Thyroid gland (tissue), 4 donors: ENCODE results near the gene VPS8.

ENCODE experiments used
- POLR2A ChIP-seq, 2 donors: fragments of 450-650 bp; IDR thresholded peaks; one replicate each; pipeline ENCODE4 v1.6.1; 2017; ENCODE audit warnings: antibody characterized with exemption in 2 of 2, mild to moderate bottlenecking in 2 of 2, moderate library complexity in 1 of 2
- TF ChIP-seq, protein P1 (sequence below), 6 experiments: fragments of 200-600 bp in 3 of 6; fragments of 450-650 bp in 3 of 6; sonication (generic) in 3 of 6; IDR thresholded peaks; one replicate each; pipeline ENCODE4 v1.5.1; 2016 to 2019; ENCODE audit warnings: antibody characterized with exemption in 6 of 6, mild to moderate bottlenecking in 2 of 6, inconsistent platforms in 1 of 6, moderate library complexity in 1 of 6

DNA sequence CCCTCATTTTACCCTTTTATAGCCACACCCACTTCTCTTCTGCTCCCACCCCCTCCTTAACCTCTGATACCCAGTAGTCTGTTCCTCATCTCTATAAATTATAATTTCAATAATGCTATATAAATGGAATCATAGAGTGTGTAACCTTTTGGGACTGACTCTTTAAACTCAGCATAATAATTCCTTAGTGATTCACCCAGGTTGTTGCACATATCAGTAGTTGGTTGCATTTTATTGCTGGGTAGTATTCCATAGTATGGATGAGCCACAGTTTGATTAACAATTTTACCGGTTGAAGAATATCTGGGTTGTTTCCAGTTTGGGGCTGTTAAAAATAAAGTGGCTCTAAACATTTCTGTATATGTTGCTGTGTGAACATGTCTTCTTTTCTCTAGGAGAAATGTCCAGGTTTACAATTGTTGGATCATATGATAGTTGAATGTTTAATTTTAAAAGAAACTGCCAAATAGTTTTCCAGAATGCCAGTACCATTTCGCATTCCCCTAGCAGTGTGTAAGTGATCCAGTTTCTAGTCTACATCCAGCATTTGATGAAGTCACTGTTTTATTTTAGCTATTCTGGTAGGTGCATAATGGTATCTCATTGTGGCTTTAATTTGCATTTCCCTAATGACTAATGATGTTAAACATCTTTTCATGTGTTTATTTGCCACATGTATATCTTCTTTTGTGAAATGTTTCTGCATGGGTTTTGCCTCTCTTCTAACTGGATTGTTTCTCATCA is 68.5 kb downstream of the VPS8 start:
- TF ChIP-seq, protein P1, sequence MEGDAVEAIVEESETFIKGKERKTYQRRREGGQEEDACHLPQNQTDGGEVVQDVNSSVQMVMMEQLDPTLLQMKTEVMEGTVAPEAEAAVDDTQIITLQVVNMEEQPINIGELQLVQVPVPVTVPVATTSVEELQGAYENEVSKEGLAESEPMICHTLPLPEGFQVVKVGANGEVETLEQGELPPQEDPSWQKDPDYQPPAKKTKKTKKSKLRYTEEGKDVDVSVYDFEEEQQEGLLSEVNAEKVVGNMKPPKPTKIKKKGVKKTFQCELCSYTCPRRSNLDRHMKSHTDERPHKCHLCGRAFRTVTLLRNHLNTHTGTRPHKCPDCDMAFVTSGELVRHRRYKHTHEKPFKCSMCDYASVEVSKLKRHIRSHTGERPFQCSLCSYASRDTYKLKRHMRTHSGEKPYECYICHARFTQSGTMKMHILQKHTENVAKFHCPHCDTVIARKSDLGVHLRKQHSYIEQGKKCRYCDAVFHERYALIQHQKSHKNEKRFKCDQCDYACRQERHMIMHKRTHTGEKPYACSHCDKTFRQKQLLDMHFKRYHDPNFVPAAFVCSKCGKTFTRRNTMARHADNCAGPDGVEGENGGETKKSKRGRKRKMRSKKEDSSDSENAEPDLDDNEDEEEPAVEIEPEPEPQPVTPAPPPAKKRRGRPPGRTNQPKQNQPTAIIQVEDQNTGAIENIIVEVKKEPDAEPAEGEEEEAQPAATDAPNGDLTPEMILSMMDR (IDR thresholded peaks at IDR 0.05): no peak
- no peak for TF ChIP-seq POLR2A (IDR thresholded peaks at IDR 0.05)
